ENCODE data around the gene HOXB9.
A peak's percentile ranks its signal among the peaks of the same experiment; 100 is the strongest.

HOXB9 gene
- long read RNA-seq: 0 reads

- DNase-seq (ENCODE audit: low read depth in 1 of 2, low spot score in 1 of 2): no peak
- TF ChIP-seq REST (IDR thresholded peaks at IDR 0.05; ENCODE audit: insufficient replicate concordance, low read depth) (no peak), CTCF (IDR thresholded peaks at IDR 0.05; ENCODE audit: insufficient read depth, low read length) (no peak), SPI1 (IDR thresholded peaks at IDR 0.05; ENCODE audit: borderline replicate concordance, low read depth) (no peak), POLR2AphosphoS5 (IDR thresholded peaks at IDR 0.05; ENCODE audit: low read depth) (no peak), GABPA (IDR thresholded peaks at IDR 0.05; ENCODE audit: low read depth) (no peak)
- peaks cover 76% of the 10 kb centered on the region for H3K27me3 ChIP-seq (ENCODE audit: insufficient read depth, poor library complexity, severe bottlenecking)
- H3K4me3 ChIP-seq (replicated peaks; ENCODE audit: insufficient read depth, low read length): no peak within 1 kb of the TSS
- no peak within 1 kb of the TSS for H3K27ac ChIP-seq (replicated peaks)
Measured at GRCh38 chr17:48626245-48627117, at the start of gene HOXB9. Gene HOXB9 (minus strand): TSS chr17:48626358. CDS start chr17:48626269, 89 bp downstream.

GRCh38 chr17:48672340-48672739 lies 46.2 kb upstream of the HOXB9 start:
- Histone ChIP-seq H3K27me3 (ENCODE audit: insufficient read depth, poor library complexity, severe bottlenecking) (peaks cover 7% of the 10 kb centered on the region), H3K27ac (replicated peaks) (no peak overlapping the region), H3K4me3 (replicated peaks; ENCODE audit: insufficient read depth, low read length) (no peak overlapping the region)
- no peak for DNase-seq (ENCODE audit: low read depth in 1 of 2, low spot score in 1 of 2)
- TF ChIP-seq POLR2AphosphoS5 (IDR thresholded peaks at IDR 0.05; ENCODE audit: low read depth): no peak
- no peak for TF ChIP-seq REST (IDR thresholded peaks at IDR 0.05; ENCODE audit: insufficient replicate concordance, low read depth)
- no peak for TF ChIP-seq GABPA (IDR thresholded peaks at IDR 0.05; ENCODE audit: low read depth)
- no peak for TF ChIP-seq SPI1 (IDR thresholded peaks at IDR 0.05; ENCODE audit: borderline replicate concordance, low read depth)
- TF ChIP-seq CTCF (IDR thresholded peaks at IDR 0.05; ENCODE audit: insufficient read depth, low read length): no peak

- TF ChIP-seq POLR2AphosphoS5 (IDR thresholded peaks at IDR 0.05; ENCODE audit: low read depth) (no peak), REST (IDR thresholded peaks at IDR 0.05; ENCODE audit: insufficient replicate concordance, low read depth) (no peak), GABPA (IDR thresholded peaks at IDR 0.05; ENCODE audit: low read depth) (no peak), CTCF (IDR thresholded peaks at IDR 0.05; ENCODE audit: insufficient read depth, low read length) (peak; percentile 80)
- Histone ChIP-seq H3K27ac (replicated peaks) (no peak overlapping the region), H3K4me3 (replicated peaks; ENCODE audit: insufficient read depth, low read length) (peak overlapping the region; percentile 15), H3K27me3 (ENCODE audit: insufficient read depth, poor library complexity, severe bottlenecking) (peaks cover 6% of the 10 kb centered on the region)
- peak; percentile 10 to 33 for DNase-seq (ENCODE audit: low read depth in 1 of 2, low spot score in 1 of 2)
Measured at GRCh38 chr17:48671697-48672171, 45.6 kb upstream of the HOXB9 start.
